ENCODE measurements around the gene QSOX2. TPM values are rescaled to one million over a fixed set of nuclear protein-coding genes. Genes with fewer than 3 reads are reported as not detected.

Gene QSOX2
- total RNA-seq, 1 experiment from 2014 or later, result 20.5 TPM

- BruUV-seq (replicated peaks), result no TSS peak
- intact Hi-C loops (cut with micrococcal nuclease; ENCODE audit: unreplicated experiment), result no loop called here
- Mint-ChIP-seq H3K4me3 (ENCODE audit: low read depth, unreplicated experiment) (no peak overlapping the region), H3K27me3 (ENCODE audit: unreplicated experiment) (peaks cover 42% of the 10 kb centered on the region), H3K27ac (ENCODE audit: unreplicated experiment) (no peak overlapping the region), H3K36me3 (ENCODE audit: insufficient read depth, unreplicated experiment) (peaks cover 22% of the 10 kb centered on the region), H3K9me3 (ENCODE audit: low read depth, unreplicated experiment) (no peaks in the 10 kb centered on the region), H3K4me1 (ENCODE audit: low read depth, unreplicated experiment) (peaks cover 9% of the 10 kb centered on the region)
- CTCF ChIA-PET, result no interaction called here
- no peak for TF ChIP-seq CTCF (IDR thresholded peaks at IDR 0.05; ENCODE audit: unreplicated experiment)
- DNase-seq, result no peak
These were observed 3.6 kb upstream of the QSOX2 start for GRCh38 chr9:136248951-136249876.

GRCh38 chr9:136247947-136248637 lies 2.5 kb upstream of the QSOX2 start:
- H3K36me3 Mint-ChIP-seq (ENCODE audit: insufficient read depth, unreplicated experiment), result peaks cover 22% of the 10 kb centered on the region
- CTCF ChIA-PET, result no interaction called here
- TF ChIP-seq CTCF (IDR thresholded peaks at IDR 0.05; ENCODE audit: unreplicated experiment), result no peak
- BruUV-seq (replicated peaks), result no TSS peak
- no peak for DNase-seq
- intact Hi-C loops (cut with micrococcal nuclease; ENCODE audit: unreplicated experiment), result no loop called here
- peaks cover 42% of the 10 kb centered on the region for H3K27me3 Mint-ChIP-seq (ENCODE audit: unreplicated experiment)
- peaks cover 21% of the 10 kb centered on the region for H3K4me1 Mint-ChIP-seq (ENCODE audit: low read depth, unreplicated experiment)
- H3K9me3 Mint-ChIP-seq (ENCODE audit: low read depth, unreplicated experiment), result no peaks in the 10 kb centered on the region
- H3K27ac Mint-ChIP-seq (ENCODE audit: unreplicated experiment), result no peak overlapping the region
- no peak overlapping the region for H3K4me3 Mint-ChIP-seq (ENCODE audit: low read depth, unreplicated experiment)

GRCh38 chr9:136247551-136247916 lies 1.9 kb upstream of the QSOX2 start:
- Mint-ChIP-seq H3K9me3 (ENCODE audit: low read depth, unreplicated experiment) (no peaks in the 10 kb centered on the region), H3K27me3 (ENCODE audit: unreplicated experiment) (peaks cover 42% of the 10 kb centered on the region), H3K36me3 (ENCODE audit: insufficient read depth, unreplicated experiment) (peaks cover 22% of the 10 kb centered on the region), H3K4me1 (ENCODE audit: low read depth, unreplicated experiment) (peaks cover 23% of the 10 kb centered on the region), H3K4me3 (ENCODE audit: low read depth, unreplicated experiment) (no peak overlapping the region), H3K27ac (ENCODE audit: unreplicated experiment) (no peak overlapping the region)
- CTCF ChIA-PET, result no interaction called here
- intact Hi-C loops (cut with micrococcal nuclease; ENCODE audit: unreplicated experiment), result no loop called here
- no peak for DNase-seq
- no TSS peak for BruUV-seq (replicated peaks)
- TF ChIP-seq CTCF (IDR thresholded peaks at IDR 0.05; ENCODE audit: unreplicated experiment), result no peak

- no peak for DNase-seq
- no peak overlapping the region for H3K27ac Mint-ChIP-seq (ENCODE audit: unreplicated experiment)
- H3K4me1 Mint-ChIP-seq (ENCODE audit: low read depth, unreplicated experiment), result peaks cover 23% of the 10 kb centered on the region
- H3K4me3 Mint-ChIP-seq (ENCODE audit: low read depth, unreplicated experiment), result no peak overlapping the region
- intact Hi-C loops (cut with micrococcal nuclease; ENCODE audit: unreplicated experiment), result no loop called here
- peaks cover 22% of the 10 kb centered on the region for H3K36me3 Mint-ChIP-seq (ENCODE audit: insufficient read depth, unreplicated experiment)
- CTCF ChIA-PET, result no interaction called here
- no TSS peak for BruUV-seq (replicated peaks)
- no peaks in the 10 kb centered on the region for H3K9me3 Mint-ChIP-seq (ENCODE audit: low read depth, unreplicated experiment)
- H3K27me3 Mint-ChIP-seq (ENCODE audit: unreplicated experiment), result peaks cover 42% of the 10 kb centered on the region
- TF ChIP-seq CTCF (IDR thresholded peaks at IDR 0.05; ENCODE audit: unreplicated experiment), result no peak
These were observed 1.4 kb upstream of the QSOX2 start for GRCh38 chr9:136246849-136247550.

Measured in Calu3 (cell line).